Measurements from ENCODE around the gene MYBPHL.

GRCh38 chr1:109319114-109319513 is 12.3 kb upstream of the MYBPHL start:
- TF ChIP-seq CTCF (IDR thresholded peaks at IDR 0.05): no peak
- no peak for TF ChIP-seq POLR2A (IDR thresholded peaks at IDR 0.05)
